ENCODE data around the gene KHSRP.
A peak's percentile ranks its signal among the peaks of the same experiment; 100 is the strongest.

KHSRP gene

GRCh38 chr19:6466526-6467248 is 42.1 kb upstream of the KHSRP start:
- no peak for DNase-seq (ENCODE audit: low read depth, low spot score)
- CTCF ChIA-PET: no interaction called here
- POLR2A ChIA-PET: no interaction called here
- no peak overlapping the region for H3K4me3 ChIP-seq (ENCODE audit: low read depth, low read length)
- TF ChIP-seq CTCF (IDR thresholded peaks at IDR 0.05; ENCODE audit: insufficient read depth, low read length, missing control alignments): no peak

GRCh38 chr19:6465663-6466062 is 41.1 kb upstream of the KHSRP start:
- H3K4me3 ChIP-seq (ENCODE audit: low read depth, low read length): no peak overlapping the region
- no peak for TF ChIP-seq CTCF (IDR thresholded peaks at IDR 0.05; ENCODE audit: insufficient read depth, low read length, missing control alignments)
- no peak for DNase-seq (ENCODE audit: low read depth, low spot score)
- CTCF ChIA-PET: interaction anchor here (0.9 to 1.1 kb wide), 2 partner anchors 11 to 397 kb away, joined by 3 read pairs; no protein-coding TSS in a partner anchor
- POLR2A ChIA-PET: no interaction called here

- no peak overlapping the region for H3K4me3 ChIP-seq (ENCODE audit: low read depth, low read length)
- DNase-seq (ENCODE audit: low read depth, low spot score): no peak
- TF ChIP-seq CTCF (IDR thresholded peaks at IDR 0.05; ENCODE audit: insufficient read depth, low read length, missing control alignments): no peak
- ChIA-PET POLR2A (interaction anchor here (1.0 kb wide), 1 partner anchor 271 kb away, joined by 3 read pairs; no protein-coding TSS in a partner anchor), CTCF (interaction anchor here (1.1 kb wide), 1 partner anchor 12 kb away, joined by 3 read pairs; no protein-coding TSS in a partner anchor)
Observed at GRCh38 chr19:6465006-6465405, 40.4 kb upstream of the KHSRP start.

GRCh38 chr19:6464070-6464873 is 39.7 kb upstream of the KHSRP start, which contains the start of gene CRB3:
Gene CRB3 (plus strand): TSS chr19:6464271. CDS start chr19:6464702, 431 bp downstream.
- CTCF ChIA-PET: interaction anchor here (1.1 kb wide), 1 partner anchor 13 kb away, joined by 3 read pairs; no protein-coding TSS in a partner anchor
- no peak for DNase-seq (ENCODE audit: low read depth, low spot score)
- no peak for TF ChIP-seq CTCF (IDR thresholded peaks at IDR 0.05; ENCODE audit: insufficient read depth, low read length, missing control alignments)
- POLR2A ChIA-PET: interaction anchor here (1.0 kb wide), 1 partner anchor 272 kb away, joined by 3 read pairs; no protein-coding TSS in a partner anchor
- H3K4me3 ChIP-seq (ENCODE audit: low read depth, low read length): no peak within 1 kb of the TSS

GRCh38 chr19:6460099-6460884 is 35.7 kb upstream of the KHSRP start:
- TF ChIP-seq CTCF (IDR thresholded peaks at IDR 0.05; ENCODE audit: insufficient read depth, low read length, missing control alignments): peak; percentile 36
- peak overlapping the region; percentile 74 for H3K4me3 ChIP-seq (ENCODE audit: low read depth, low read length)
- ChIA-PET CTCF (no interaction called here), POLR2A (no interaction called here)
- peak; percentile 83 for DNase-seq (ENCODE audit: low read depth, low spot score)
